LoVo (cell line): ENCODE data around the gene AGAP1.

Experiments
- DNase-seq: peaks from one replicate; pipeline ENCODE4 v3.0.0-alpha.2; 2016; ENCODE audit warnings: low spot score

Gene AGAP1

DNA sequence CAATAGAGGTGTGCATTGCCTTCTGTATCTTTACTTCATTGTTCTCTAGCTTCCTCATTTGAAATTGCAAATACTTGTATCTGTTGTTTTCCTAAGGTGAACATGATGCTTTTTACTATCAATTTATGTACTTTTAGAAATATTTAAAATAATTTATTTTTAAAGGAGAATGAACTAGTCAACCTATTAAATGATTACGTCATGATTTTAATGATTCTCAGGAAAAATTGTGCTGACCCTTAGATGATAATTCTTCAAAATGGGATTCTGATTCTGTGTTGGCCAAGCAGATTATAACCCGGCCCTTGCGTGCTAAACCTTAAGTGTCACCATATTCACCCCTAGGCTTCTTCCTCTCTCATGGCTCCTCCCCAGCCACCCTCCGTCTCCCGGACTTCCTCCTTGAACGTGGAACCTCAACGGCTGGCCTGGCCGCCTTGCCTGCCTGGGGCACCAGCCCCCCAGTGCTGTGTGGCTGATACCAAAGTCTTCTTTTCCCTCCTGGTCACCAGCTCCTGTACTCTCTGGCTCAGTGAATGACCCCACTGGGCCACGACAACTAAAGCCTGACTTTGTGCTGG, 382.3 kb downstream of the AGAP1 start:
- DNase-seq: no peak

DNA sequence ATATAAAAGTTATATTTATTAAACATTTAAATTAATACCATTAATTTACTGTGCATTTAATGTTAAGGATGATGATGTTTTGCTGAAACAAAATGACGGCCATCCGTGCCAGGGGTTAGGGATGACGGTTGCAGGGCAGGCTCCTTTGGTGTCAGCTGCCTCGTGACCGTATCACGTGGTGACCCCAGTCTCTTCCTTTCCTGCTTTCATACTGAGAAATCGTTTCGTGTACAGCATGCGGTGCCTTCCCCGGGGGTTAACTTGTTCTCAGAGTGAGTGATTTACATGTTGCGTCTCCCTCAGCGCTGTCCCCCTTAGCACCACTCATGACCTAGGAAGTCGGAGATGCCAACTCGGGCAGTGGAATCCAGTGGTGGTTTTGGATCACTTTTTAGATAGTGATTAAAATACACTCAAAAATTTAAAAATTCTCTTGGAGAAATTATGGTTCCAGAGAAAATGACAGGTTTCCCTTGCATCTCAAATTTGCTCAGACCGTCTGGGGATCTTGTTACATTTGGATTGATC, 383.5 kb downstream of the AGAP1 start:
- no peak for DNase-seq

DNA sequence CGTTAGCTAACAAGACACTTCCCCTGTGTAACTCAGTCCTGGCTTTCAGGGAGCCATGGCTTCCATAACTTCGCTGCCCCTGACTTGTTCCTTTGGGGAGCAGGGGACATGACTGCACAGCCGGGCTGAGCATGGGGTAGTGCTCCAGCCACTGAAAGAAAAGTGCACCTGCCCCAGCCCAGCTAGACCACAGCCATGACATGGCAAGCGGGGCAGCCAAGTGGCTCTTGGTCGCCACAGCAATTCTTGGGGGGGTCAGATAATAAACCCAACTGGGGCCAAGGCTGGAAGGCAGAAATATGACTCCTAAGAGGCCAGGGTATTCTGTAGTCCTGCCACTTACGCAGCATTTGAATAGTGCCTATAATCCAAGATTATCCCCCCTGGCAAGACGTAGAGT, 385.3 kb downstream of the AGAP1 start:
- no peak for DNase-seq

DNA sequence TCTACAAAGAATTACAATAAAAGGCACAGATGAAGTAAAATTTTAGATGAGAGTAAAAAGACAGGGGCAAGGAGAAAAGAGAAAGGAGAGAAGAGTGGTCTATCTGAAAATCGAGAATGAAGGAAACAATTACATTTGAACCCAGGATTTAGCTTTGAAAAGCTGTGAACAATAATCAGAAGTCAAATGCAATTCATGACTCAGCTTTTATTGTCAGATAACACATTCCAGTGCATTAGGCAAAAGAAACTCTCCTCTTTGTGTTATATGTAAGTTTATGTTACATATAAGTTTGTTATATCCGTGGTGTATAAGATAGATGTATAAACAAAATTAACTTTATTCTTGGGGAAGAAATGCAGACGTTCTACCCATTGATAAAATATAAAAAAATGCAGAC, 389.8 kb downstream of the AGAP1 start:
- DNase-seq: no peak

DNA sequence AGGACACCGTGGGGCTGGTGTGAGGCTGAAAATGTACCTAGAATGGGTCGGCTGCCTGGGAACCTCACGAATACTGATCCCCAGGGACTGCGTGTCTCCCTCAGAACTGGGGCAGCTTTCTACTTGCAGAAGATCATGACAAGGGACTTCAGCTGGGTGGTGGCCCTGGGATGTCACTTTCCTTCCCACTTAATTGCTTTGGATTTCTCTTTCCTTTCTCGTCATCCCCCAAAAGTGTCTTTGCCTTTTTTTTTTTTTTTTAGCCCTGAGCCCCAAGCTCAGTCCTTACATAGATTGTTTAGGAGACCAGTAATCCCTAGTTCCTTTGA, 395.4 kb downstream of the AGAP1 start:
- DNase-seq: no peak

DNA sequence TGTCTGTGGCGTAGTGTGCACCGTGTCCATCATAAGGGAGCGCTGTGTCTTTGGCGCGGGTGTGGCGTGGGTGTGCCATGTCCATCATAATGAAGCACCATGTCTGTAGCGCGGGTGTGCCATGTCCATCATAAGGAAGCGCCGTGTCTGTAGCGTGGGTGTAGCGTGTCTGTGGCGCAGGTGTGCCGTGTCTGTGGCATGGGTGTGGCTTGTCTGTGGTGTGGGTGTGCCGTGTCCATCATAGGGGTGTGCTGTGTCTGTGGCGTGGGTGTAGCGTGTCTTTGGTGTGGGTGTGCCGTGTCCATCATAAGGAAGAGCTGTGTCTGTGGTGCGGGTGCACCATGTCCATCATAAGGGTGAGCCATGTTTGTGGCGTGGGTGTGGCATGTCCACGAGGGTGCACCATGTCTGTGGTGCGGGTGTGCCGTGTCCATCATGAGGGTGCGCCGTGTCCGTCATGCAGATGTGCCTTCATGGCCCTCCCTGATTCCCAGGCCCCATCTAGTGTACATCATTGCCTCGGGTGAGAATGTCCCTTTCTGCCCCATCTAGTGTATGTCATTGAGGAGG, 399.4 kb downstream of the AGAP1 start:
- DNase-seq: no peak

DNA sequence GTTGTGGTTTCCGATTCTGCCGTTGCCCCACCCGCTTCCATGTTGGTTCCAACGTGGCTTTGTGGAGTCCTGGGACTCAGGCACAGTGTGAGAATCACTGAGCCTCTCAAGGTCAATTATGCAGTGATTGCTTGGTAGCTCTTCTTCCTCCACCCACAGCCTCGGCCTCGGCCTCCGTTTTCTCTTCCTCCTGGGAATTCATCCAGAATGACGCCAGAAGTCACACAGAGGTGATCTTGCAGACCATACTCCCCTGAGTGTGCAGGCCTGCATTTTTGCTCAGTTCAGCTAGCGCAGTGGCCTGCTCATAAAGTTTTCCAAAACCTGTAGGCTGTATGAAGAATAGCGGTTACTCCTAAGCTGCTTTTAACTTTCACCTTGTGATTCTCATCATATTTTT, 401.0 kb downstream of the AGAP1 start:
- no peak for DNase-seq

DNA sequence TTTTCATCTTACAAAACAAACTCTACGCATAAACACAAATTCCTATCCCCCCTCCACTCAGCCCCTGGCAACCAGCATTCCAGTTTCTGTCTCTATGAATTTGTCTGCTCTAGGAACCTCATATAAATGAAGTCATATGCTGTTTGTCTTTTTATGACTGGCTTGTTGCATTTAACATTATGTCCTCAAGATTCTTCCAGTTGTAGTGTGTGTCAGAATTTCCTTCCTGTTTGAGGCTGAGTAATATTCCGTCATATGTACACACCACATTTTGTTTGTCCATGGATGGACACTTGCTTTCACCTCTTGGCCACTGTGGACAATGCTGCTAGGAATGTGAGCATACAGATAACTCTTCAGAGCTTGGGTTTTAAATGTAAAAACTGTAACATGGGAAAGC, 402.2 kb downstream of the AGAP1 start:
- no peak for DNase-seq

DNA sequence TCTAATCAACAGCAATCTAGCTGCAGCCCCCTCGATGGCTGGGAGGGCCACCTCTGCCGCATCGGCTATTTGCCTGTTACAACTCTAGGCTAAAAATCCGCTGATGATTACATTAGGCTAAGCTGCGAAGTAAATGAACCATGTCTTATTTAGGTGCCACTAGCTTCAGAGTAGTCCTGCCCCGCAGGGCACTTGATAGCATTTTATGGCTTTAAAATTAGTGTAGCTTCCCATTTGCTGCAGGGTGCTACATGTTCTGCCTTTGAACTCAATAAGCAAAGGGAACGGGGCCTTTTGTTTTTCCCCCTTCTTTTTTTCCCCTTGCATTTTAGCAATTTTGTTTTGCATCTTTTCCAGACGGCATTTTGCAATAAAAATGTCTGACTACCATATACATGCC, 404.1 kb downstream of the AGAP1 start:
- DNase-seq: no peak

DNA sequence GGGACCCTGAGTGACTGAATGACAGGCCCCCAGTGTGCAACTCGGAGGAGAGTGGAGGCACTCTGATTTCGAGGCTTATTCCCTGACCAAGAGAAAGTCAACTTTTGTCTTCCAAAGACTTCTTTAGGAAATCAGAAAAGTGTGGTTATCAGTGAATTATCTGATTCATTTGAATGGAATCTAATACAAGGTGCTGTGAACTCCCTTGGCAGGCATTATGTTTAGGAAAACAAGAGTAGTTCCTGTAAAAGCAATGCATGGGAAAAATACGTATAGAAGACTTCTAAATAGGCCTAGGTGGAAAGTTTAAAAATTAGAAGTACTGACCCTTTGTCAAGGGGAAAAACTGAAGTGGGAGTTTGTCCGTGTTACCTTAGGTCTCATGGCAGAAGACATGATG, 404.9 kb downstream of the AGAP1 start:
- DNase-seq: no peak

DNA sequence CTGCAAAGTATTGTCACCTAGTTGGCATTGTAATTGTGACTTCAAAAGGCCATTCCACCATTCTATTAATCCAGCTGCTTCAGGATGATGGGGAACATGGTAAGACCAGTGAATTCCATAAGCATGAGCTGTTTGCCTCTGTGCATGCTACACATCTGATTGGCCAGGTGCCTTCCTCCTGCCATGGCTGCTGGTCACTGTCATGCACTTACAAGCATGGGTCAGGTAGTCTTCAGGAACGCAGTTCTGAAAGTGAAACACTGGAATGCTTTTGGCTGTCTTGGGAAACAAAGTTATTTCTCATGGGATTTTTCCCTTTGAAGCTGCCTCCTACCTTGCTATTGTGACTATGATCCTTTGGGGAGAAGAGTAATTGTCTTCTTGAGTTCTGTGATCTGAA, 406.8 kb downstream of the AGAP1 start:
- no peak for DNase-seq

DNA sequence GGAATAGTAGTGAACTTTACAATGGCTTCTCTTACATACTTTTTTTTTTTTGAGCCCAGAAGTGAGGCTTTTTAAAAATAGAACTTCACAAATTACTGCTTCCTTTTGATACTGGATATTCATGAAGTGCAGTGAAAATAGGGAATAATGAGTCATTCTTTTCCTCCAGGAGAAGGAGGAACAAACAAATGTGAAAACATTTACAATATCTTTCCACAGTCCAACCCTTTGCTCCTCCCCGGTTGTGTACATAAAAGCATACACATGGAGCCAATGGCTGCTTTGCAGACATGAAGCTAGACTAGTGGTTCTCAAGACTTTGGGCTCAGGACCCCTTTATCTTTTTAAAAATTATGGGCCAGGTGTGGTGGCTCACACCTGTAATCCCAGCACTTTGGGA, 407.4 kb downstream of the AGAP1 start:
- DNase-seq: no peak

DNA sequence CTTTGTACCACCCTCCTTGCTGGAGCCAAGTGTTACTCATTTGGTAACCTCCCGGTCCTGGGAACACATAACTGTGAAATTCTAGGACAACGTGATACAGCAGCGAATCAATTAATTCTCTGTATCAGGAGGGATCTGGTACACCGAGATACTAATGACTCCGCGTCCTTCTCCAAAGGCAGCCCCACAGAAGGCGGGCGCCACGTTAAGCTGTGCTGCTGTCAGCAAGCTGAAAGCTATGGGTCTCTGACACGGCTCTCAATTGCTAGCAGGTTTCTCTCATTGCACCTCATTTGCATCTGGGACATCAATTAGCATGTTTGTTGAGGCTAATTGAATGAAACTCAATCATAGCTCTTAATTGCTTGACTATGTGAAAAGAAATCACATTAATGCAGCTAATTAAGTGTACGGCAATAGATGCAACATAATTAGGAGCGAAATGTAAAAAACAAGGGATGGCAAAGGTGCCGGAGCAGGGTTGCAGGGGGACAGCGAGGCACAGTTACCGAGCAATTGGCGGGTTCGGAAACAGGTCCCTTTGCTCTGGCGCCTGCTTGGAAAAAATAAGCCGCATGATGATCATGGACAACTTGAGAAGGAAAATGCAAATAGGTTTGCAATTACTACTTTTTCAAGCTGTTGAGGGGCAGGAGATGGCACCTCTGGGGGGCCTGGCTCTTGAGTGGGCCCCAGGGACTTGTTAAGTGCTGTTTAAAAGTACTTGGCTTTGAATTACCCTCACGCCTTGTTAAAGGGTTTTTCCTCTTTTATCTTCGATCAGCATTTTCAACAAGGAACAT, 410.1 kb downstream of the AGAP1 start:
- DNase-seq: no peak

DNA sequence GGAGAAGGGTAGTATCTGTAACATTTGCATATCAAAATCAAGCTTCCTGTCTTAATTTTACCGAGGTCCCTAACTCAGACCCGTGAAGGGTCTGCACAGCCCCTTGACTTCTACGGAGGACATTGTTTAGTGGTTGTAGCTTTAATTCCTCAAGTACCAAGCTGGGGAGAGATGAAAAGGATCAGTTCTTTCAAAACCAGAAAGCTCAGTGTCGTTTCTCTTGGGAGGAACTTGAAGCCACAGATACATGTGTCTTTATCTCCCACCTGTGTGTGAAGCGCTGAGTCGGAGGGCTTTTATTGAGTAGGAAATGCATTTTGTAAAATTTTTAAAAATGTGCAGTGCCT, 410.7 kb downstream of the AGAP1 start:
- no peak for DNase-seq

DNA sequence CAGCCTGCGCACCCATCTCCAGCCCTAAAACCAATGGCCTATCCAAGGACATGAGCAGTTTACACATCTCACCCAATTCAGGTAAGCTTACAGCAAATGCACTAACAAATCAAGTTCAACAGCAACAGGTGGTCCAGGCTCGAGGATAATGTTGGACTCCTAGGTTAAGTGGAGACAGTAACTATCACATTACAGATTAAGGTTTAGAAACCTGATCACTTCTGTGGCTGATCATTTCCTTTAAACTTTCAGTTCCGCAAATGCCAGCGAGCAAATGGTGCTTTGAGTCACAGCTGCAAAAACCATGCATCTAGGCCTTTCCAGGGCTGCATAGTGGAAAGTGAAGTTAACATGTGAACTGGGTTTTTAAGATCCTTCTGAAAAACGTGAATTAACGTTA, 415.0 kb downstream of the AGAP1 start:
- no peak for DNase-seq

DNA sequence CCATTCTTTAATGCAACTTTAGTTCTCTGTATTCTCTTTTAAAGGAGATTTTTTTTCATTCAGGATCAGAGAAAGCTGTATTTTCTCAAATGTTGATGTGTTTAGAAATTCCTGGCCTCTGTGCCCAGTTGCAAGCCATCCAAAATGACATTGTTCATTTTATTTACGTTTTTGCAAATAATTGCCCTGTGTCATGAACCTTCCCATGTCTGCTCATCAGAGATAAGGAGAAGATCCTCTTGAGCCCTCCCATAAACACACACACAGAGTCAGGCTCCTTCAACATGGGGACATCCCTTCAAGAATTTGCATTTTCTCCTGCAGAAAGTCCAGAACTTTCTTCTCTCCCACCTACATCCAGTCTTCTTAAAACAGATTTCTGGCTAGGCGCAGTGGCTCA, 415.5 kb downstream of the AGAP1 start:
- DNase-seq: no peak

DNA sequence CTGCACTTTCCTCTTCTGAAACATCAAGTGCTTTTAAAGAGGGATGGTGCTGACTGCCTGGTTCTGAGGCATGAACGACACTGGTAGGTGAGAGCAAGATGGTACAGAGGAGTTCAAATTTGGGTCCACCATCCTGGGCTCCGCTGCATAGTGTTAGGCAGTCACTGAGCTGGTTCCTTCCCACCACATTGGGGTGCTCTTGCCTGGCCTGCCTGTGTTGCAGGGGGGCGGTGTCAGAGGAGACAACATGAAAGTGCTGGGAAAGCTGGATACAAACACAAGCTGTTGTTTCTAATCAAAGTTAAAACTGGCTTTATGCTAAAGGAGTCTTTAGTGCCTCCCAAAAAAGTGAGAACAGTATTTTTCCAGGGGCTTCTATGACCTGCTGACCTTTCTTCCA, 416.2 kb downstream of the AGAP1 start:
- DNase-seq: no peak

DNA sequence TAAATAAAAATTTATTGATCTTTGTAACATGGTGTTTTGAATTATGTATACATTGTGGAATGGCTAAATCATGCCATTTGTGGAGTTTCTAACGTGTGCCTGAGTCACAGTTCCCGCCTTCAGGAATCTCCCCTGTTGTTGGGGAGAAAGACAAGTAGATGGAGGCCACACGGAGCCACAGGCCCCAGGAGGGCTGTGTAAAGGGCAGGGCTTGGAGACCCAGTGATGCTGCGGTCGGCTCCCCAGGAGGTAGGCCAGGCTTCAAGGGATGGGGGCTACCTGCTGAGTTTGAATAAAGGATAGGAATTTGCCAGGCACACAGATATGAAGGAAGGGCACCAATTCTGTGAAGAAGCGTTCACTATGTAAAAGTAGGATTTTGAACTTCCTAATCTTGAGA, 417.3 kb downstream of the AGAP1 start:
- DNase-seq: no peak

DNA sequence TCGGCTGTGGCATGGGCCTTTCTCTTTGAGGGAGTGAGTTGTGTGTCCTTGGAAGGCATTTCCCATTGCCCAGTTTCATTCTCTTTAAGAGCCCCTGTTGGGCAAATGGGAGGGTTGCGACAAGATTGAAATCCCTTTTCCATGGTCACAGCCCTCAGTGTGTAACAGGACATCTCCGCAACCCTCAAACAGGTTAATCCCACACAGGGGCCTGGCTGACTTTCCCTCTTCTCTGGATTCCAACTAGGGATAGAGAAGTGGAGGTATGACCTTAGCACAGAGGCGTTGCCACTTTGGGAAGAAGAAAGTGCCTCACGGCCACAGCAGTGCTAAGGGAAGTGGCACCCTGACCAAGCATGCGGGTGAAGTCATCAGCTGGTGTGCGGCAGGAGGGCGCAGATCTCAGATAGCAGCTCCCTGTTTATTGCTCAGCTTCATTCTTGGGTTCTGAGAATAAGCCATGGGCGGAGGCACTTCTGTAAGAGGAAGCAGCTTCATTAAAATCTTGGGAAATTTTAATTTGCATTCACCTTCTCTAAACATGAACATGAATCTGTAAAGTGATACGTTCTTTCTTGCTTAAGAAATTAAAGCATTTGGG, 417.9 kb downstream of the AGAP1 start:
- DNase-seq: no peak

DNA sequence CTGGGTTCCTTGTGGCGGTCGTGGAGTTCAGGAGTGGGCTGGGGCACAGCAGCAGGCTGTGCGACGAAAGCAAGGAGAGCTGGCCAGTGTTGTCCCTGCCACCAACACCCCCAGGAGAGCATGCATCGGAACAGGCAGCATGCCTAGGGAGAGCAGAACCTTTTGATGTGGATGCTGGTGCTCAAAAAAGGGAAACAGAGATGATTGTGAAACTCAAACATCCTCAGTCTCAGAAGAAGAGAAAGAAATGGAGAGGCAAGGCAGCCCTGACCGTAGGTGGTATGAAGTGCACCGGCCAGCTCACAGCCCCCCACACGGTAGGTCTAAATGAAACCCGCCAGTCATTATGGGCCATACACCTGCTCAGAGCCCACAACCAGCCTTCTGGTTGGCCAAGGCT, 420.9 kb downstream of the AGAP1 start:
- no peak for DNase-seq

DNA sequence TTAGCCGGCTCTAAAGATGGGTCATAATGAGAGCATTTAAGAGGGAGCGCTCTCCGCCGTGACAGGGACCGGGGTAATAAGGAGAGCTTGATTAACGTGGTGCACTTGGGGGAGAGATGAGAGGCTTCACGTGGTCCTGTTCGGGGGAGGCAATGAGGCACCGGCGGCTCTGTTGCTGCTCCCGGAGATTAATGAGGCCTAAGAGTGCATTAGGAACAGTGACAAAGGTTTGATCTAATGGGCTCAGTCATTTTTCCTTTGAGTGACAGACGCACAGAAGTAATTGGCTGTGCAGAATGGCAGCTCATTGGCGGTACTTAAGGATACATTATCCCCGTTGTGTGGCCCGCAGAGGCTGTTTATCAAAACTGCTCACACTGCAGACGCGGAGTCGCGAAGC, 423.7 kb downstream of the AGAP1 start:
- DNase-seq: no peak

DNA sequence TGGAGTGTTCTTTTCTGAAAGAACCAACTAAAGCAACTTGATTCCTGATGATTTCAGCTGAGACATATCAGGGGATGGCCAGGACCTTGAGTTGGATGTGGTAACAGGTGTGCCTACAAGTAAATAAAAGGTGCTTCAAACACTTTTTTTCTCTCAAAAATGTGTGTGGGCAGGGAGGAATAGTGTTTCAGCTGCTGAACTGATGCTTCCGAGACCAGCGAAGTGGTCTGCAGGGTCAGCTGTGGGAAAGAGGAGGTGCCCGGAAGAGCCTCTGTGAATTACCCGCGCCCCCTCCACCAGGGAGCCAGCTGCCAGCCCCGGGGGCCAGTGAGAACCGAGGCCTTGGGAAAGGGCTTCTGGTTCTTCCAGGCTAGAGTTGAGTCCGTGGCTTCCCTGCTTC, 425.0 kb downstream of the AGAP1 start:
- no peak for DNase-seq

DNA sequence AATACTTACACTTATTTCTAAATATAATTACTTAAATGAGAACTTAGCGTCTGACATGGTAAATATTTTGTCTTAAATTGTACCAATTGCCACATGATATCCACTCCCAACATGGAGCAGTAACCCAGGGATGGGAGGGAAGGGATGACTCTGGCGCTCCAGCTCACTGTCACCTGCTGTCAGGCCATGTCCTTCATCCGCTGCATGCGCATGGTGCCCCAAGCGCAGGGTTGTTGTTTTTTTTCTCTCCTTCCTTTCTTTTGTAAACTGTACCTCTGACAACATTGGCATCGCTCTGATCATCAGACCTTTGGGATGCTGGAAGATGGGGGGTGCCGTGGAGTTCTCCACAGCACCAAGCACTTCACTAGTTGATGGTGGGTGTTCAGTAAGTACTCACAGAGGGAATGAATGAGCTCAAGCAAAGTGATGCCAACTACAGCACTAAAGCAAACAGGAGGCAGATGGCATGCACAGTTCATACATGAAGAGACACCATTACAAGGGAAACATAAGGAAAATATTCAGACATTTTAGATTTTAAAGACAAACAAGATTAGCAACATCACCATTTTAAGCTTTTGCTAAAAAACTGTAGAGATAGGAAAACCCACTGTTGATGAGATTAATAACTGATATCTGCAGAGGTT, 426.5 kb downstream of the AGAP1 start:
- DNase-seq: no peak
